ENCODE results near the gene FAM131C. TPM values are rescaled to one million over a fixed set of nuclear protein-coding genes. Genes with fewer than 3 reads are reported as not detected.

FAM131C gene
- total and polyA plus RNA-seq, 2 donors (not counting 1 experiment from before 2014, with no cell fraction given), result 0.34 to 0.50 TPM

- Histone ChIP-seq H3K4me2 (ENCODE audit: extremely low read depth, insufficient read depth, low read length) (no peak overlapping the region), H3K4me1 (ENCODE audit: control insufficient read depth, extremely low read depth, insufficient read depth, low read length) (peaks cover 20% of the 10 kb centered on the region), H3K4me3 (replicated peaks in 1 of 4; ENCODE audit: control extremely low read depth in 1 of 4, insufficient read depth in 1 of 4, low read depth in 3 of 4, low read length in 4 of 4) (no peak overlapping the region), H3K9ac (ENCODE audit: insufficient read depth, low read length) (no peak overlapping the region), H3K79me2 (ENCODE audit: control insufficient read depth, insufficient read depth, low read length) (no peaks in the 10 kb centered on the region), H4K20me1 (ENCODE audit: control insufficient read depth, extremely low read depth, insufficient read depth, low read length) (no peaks in the 10 kb centered on the region), H3K27ac (ENCODE audit: insufficient read depth, low read length) (no peak overlapping the region), H2AFZ (ENCODE audit: low read length) (no peak overlapping the region), H3K9me3 (ENCODE audit: control insufficient read depth, insufficient read depth, low read depth, low read length) (no peaks in the 10 kb centered on the region), H3K27me3 (ENCODE audit: control insufficient read depth, insufficient read depth, low read length) (no peaks in the 10 kb centered on the region), H3K36me3 (ENCODE audit: control insufficient read depth, insufficient read depth, low read length) (no peaks in the 10 kb centered on the region)
- peak in 1 of 2 donors; percentile 41 for DNase-seq (ENCODE audit: low read depth in 2 of 2)
- TF ChIP-seq CTCF (conservative IDR thresholded peaks at IDR 0.05 in 1 of 2, IDR thresholded peaks at IDR 0.05 in 1 of 2; ENCODE audit: low read depth in 1 of 2, low read length in 2 of 2) (no peak), EZH2 (IDR thresholded peaks at IDR 0.05; ENCODE audit: low read length, missing control alignments) (no peak)
Observed at GRCh38 chr1:16077406-16078245, 4.2 kb upstream of the FAM131C start.

DNA sequence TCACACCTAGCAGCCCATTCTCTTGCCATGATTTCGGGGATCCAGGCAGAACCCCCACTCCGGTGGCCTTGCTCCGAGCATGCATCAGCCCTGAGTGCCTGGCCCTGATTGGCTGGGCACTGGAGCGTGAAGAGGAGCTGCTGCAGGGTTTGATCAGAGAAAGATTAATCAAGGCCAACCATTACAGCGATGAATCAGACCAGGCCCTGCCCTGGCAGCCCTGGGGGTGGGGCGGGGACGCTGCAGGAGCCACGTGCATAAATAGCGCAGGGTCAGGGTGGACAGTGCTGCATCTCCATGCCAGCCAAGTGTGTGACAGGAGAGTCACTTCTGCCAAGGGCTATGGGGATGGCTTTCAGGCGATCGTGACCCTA is 3.4 kb upstream of the FAM131C start:
- no peaks in the 10 kb centered on the region for H3K9me3 ChIP-seq (ENCODE audit: control insufficient read depth, insufficient read depth, low read depth, low read length)
- peak overlapping the region; percentile 90 for H3K27ac ChIP-seq (ENCODE audit: insufficient read depth, low read length)
- TF ChIP-seq EZH2 (IDR thresholded peaks at IDR 0.05; ENCODE audit: low read length, missing control alignments), result no peak
- no peak for TF ChIP-seq CTCF (conservative IDR thresholded peaks at IDR 0.05 in 1 of 2, IDR thresholded peaks at IDR 0.05 in 1 of 2; ENCODE audit: low read depth in 1 of 2, low read length in 2 of 2)
- no peaks in the 10 kb centered on the region for H3K79me2 ChIP-seq (ENCODE audit: control insufficient read depth, insufficient read depth, low read length)
- H3K4me1 ChIP-seq (ENCODE audit: control insufficient read depth, extremely low read depth, insufficient read depth, low read length), result peaks cover 20% of the 10 kb centered on the region
- no peaks in the 10 kb centered on the region for H3K27me3 ChIP-seq (ENCODE audit: control insufficient read depth, insufficient read depth, low read length)
- H2AFZ ChIP-seq (ENCODE audit: low read length), result no peak overlapping the region
- no peaks in the 10 kb centered on the region for H4K20me1 ChIP-seq (ENCODE audit: control insufficient read depth, extremely low read depth, insufficient read depth, low read length)
- no peak overlapping the region for H3K4me2 ChIP-seq (ENCODE audit: extremely low read depth, insufficient read depth, low read length)
- DNase-seq (ENCODE audit: low read depth in 2 of 2), result peak; percentile 38 to 79
- no peaks in the 10 kb centered on the region for H3K36me3 ChIP-seq (ENCODE audit: control insufficient read depth, insufficient read depth, low read length)
- no peak overlapping the region for H3K4me3 ChIP-seq (replicated peaks in 1 of 4; ENCODE audit: control extremely low read depth in 1 of 4, insufficient read depth in 1 of 4, low read depth in 3 of 4, low read length in 4 of 4)
- no peak overlapping the region for H3K9ac ChIP-seq (ENCODE audit: insufficient read depth, low read length)

- Histone ChIP-seq H3K79me2 (ENCODE audit: control insufficient read depth, insufficient read depth, low read length) (no peaks in the 10 kb centered on the region), H3K4me3 (replicated peaks in 1 of 4; ENCODE audit: control extremely low read depth in 1 of 4, insufficient read depth in 1 of 4, low read depth in 3 of 4, low read length in 4 of 4) (no peak overlapping the region), H3K27me3 (ENCODE audit: control insufficient read depth, insufficient read depth, low read length) (no peaks in the 10 kb centered on the region), H2AFZ (ENCODE audit: low read length) (no peak overlapping the region), H3K9ac (ENCODE audit: insufficient read depth, low read length) (no peak overlapping the region), H3K4me2 (ENCODE audit: extremely low read depth, insufficient read depth, low read length) (no peak overlapping the region), H3K9me3 (ENCODE audit: control insufficient read depth, insufficient read depth, low read depth, low read length) (no peaks in the 10 kb centered on the region), H3K27ac (ENCODE audit: insufficient read depth, low read length) (peak overlapping the region; percentile 90), H3K36me3 (ENCODE audit: control insufficient read depth, insufficient read depth, low read length) (no peaks in the 10 kb centered on the region), H4K20me1 (ENCODE audit: control insufficient read depth, extremely low read depth, insufficient read depth, low read length) (no peaks in the 10 kb centered on the region), H3K4me1 (ENCODE audit: control insufficient read depth, extremely low read depth, insufficient read depth, low read length) (peaks cover 20% of the 10 kb centered on the region)
- no peak for TF ChIP-seq CTCF (conservative IDR thresholded peaks at IDR 0.05 in 1 of 2, IDR thresholded peaks at IDR 0.05 in 1 of 2; ENCODE audit: low read depth in 1 of 2, low read length in 2 of 2)
- no peak for TF ChIP-seq EZH2 (IDR thresholded peaks at IDR 0.05; ENCODE audit: low read length, missing control alignments)
- peak; percentile 90 to 93 for DNase-seq (ENCODE audit: low read depth in 2 of 2)
Observed at GRCh38 chr1:16076031-16076864, 2.8 kb upstream of the FAM131C start.

All from fibroblast of lung (primary cell).